Measurements from ENCODE around the gene SUPT20HL2.

DNA sequence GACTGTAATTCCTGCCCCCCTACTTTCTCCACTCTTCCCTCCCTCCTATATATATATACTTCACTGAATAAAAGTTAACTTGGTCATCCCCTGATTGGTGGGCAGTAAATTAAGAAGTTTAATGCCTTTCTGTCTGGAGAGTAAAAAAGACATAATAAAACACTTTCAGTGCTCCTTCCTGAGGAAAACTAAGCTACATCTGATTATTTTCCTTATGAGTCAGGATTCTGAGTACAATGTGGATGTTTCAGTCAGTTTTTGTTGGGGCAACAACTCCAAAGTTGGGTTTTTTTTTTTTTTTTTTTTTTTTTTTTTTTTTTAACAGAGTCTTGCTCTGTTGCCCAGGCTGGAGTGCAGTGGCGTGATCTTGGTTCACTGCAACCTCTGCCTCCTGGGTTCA, 22.0 kb upstream of the SUPT20HL2 start:
- no peak for TF ChIP-seq ATF7 (IDR thresholded peaks at IDR 0.05; ENCODE audit: low read depth)
- TF ChIP-seq, protein P1, sequence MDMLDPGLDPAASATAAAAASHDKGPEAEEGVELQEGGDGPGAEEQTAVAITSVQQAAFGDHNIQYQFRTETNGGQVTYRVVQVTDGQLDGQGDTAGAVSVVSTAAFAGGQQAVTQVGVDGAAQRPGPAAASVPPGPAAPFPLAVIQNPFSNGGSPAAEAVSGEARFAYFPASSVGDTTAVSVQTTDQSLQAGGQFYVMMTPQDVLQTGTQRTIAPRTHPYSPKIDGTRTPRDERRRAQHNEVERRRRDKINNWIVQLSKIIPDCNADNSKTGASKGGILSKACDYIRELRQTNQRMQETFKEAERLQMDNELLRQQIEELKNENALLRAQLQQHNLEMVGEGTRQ (IDR thresholded peaks at IDR 0.05; ENCODE audit: borderline replicate concordance, low read depth, low read length): no peak
- TF ChIP-seq SMC3 (IDR thresholded peaks at IDR 0.05; ENCODE audit: borderline replicate concordance, low read length): no peak
- TF ChIP-seq, protein P2, sequence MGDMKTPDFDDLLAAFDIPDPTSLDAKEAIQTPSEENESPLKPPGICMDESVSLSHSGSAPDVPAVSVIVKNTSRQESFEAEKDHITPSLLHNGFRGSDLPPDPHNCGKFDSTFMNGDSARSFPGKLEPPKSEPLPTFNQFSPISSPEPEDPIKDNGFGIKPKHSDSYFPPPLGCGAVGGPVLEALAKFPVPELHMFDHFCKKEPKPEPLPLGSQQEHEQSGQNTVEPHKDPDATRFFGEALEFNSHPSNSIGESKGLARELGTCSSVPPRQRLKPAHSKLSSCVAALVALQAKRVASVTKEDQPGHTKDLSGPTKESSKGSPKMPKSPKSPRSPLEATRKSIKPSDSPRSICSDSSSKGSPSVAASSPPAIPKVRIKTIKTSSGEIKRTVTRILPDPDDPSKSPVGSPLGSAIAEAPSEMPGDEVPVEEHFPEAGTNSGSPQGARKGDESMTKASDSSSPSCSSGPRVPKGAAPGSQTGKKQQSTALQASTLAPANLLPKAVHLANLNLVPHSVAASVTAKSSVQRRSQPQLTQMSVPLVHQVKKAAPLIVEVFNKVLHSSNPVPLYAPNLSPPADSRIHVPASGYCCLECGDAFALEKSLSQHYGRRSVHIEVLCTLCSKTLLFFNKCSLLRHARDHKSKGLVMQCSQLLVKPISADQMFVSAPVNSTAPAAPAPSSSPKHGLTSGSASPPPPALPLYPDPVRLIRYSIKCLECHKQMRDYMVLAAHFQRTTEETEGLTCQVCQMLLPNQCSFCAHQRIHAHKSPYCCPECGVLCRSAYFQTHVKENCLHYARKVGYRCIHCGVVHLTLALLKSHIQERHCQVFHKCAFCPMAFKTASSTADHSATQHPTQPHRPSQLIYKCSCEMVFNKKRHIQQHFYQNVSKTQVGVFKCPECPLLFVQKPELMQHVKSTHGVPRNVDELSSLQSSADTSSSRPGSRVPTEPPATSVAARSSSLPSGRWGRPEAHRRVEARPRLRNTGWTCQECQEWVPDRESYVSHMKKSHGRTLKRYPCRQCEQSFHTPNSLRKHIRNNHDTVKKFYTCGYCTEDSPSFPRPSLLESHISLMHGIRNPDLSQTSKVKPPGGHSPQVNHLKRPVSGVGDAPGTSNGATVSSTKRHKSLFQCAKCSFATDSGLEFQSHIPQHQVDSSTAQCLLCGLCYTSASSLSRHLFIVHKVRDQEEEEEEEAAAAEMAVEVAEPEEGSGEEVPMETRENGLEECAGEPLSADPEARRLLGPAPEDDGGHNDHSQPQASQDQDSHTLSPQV (IDR thresholded peaks at IDR 0.05): no peak
- no peak for TF ChIP-seq EP300 (IDR thresholded peaks at IDR 0.05; ENCODE audit: borderline replicate concordance in 1 of 2, control insufficient read depth in 1 of 2, low read depth in 2 of 2, low read length in 2 of 2)
- TF ChIP-seq YY1 (IDR thresholded peaks at IDR 0.05; ENCODE audit: low read depth, low read length): no peak
- TF ChIP-seq SREBF2 (IDR thresholded peaks at IDR 0.05; ENCODE audit: low read length): no peak
- TF ChIP-seq, protein P3, sequence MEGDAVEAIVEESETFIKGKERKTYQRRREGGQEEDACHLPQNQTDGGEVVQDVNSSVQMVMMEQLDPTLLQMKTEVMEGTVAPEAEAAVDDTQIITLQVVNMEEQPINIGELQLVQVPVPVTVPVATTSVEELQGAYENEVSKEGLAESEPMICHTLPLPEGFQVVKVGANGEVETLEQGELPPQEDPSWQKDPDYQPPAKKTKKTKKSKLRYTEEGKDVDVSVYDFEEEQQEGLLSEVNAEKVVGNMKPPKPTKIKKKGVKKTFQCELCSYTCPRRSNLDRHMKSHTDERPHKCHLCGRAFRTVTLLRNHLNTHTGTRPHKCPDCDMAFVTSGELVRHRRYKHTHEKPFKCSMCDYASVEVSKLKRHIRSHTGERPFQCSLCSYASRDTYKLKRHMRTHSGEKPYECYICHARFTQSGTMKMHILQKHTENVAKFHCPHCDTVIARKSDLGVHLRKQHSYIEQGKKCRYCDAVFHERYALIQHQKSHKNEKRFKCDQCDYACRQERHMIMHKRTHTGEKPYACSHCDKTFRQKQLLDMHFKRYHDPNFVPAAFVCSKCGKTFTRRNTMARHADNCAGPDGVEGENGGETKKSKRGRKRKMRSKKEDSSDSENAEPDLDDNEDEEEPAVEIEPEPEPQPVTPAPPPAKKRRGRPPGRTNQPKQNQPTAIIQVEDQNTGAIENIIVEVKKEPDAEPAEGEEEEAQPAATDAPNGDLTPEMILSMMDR (IDR thresholded peaks at IDR 0.05 in 2 of 3, conservative IDR thresholded peaks at IDR 0.05 in 1 of 3; ENCODE audit: control insufficient read depth in 2 of 3, extremely low read depth in 1 of 3, insufficient read depth in 1 of 3, low read depth in 3 of 3, low read length in 3 of 3): no peak
